Lower leg skin (tissue), 4 donors: ENCODE measurements around the gene STARD13. TPM values are rescaled to one million over a fixed set of nuclear protein-coding genes. Genes with fewer than 3 reads are reported as not detected.

Experiments
- DNase-seq, 2 donors: peaks; one replicate each; pipeline ENCODE4 v3.0.0-alpha.2; 2019; ENCODE audit warnings: low spot score in 2 of 2
- H3K4me3 ChIP-seq: fragments of 200-600 bp; sonication (generic); 2 replicates; pipeline ENCODE4 v1.5.1; 2017; ENCODE audit warnings: mild to moderate bottlenecking, low read depth; ENCODE audit not compliant: poor library complexity, severe bottlenecking
- POLR2A ChIP-seq, 2 donors: fragments of 450-650 bp; IDR thresholded peaks; one replicate each; pipeline ENCODE4 v1.6.1; 2016 to 2017; ENCODE audit warnings: antibody characterized with exemption in 2 of 2, mild to moderate bottlenecking in 1 of 2, moderate library complexity in 1 of 2
- WGBS, 2 donors: methylation state at CpG; one replicate each; pipeline ENCODE4 v1.1.5; 2018; 5-methylcytosine and 5-hydroxymethylcytosine counted together
- intact Hi-C: fragments of 100-400 bp; cut with DNase I; formaldehyde crosslinking; loops from one replicate; pipeline ENCODE4 v1.15.0; 2023; ENCODE audit warnings: low total_unique reads
- total RNA-seq, 4 donors: library from RNA; depleted of rRNA; stranded (reverse); fragments of >200 nt; gene quantifications; one replicate each; pipeline ENCODE4 v1.1.0, GENCODE V29; 2016
- TF ChIP-seq, protein P1 (sequence below), 3 donors: fragments of 450-650 bp; IDR thresholded peaks; one replicate each; pipeline ENCODE4 v1.5.1; 2016; ENCODE audit warnings: antibody characterized with exemption in 3 of 3, mild to moderate bottlenecking in 3 of 3, moderate library complexity in 2 of 3

Gene STARD13
- total RNA-seq, 4 donors from 2014 or later: 15.7 to 22.5 (median 19.6) TPM

GRCh38 chr13:33249894-33250293 is 35.7 kb downstream of the STARD13 start:
- no peak overlapping the region for H3K4me3 ChIP-seq
- TF ChIP-seq POLR2A (IDR thresholded peaks at IDR 0.05): no peak
- TF ChIP-seq, protein P1, sequence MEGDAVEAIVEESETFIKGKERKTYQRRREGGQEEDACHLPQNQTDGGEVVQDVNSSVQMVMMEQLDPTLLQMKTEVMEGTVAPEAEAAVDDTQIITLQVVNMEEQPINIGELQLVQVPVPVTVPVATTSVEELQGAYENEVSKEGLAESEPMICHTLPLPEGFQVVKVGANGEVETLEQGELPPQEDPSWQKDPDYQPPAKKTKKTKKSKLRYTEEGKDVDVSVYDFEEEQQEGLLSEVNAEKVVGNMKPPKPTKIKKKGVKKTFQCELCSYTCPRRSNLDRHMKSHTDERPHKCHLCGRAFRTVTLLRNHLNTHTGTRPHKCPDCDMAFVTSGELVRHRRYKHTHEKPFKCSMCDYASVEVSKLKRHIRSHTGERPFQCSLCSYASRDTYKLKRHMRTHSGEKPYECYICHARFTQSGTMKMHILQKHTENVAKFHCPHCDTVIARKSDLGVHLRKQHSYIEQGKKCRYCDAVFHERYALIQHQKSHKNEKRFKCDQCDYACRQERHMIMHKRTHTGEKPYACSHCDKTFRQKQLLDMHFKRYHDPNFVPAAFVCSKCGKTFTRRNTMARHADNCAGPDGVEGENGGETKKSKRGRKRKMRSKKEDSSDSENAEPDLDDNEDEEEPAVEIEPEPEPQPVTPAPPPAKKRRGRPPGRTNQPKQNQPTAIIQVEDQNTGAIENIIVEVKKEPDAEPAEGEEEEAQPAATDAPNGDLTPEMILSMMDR (IDR thresholded peaks at IDR 0.05): no peak
- 84 to 89% methylated on average over 3 of the region's 3 CpGs for WGBS, 2 donors
- intact Hi-C loops: no loop called here
- DNase-seq: no peak

- intact Hi-C loops: no loop called here
- WGBS, 2 donors: 92 to 95% methylated on average over 6 of the region's 6 CpGs
Observed at GRCh38 chr13:33249066-33249465, 36.5 kb downstream of the STARD13 start.

GRCh38 chr13:33245505-33246158 is 39.9 kb downstream of the STARD13 start:
- intact Hi-C loops: no loop called here
- TF ChIP-seq, protein P1 (IDR thresholded peaks at IDR 0.05): no peak
- TF ChIP-seq POLR2A (IDR thresholded peaks at IDR 0.05): no peak
- DNase-seq: no peak
- H3K4me3 ChIP-seq: no peak overlapping the region
- 75 to 80% methylated on average over 1 of the region's 1 CpG for WGBS, 2 donors

More at GRCh38 chr13:33249066-33249465, 36.5 kb downstream of the STARD13 start:
- no peak for TF ChIP-seq POLR2A (IDR thresholded peaks at IDR 0.05)
- TF ChIP-seq, protein P1 (IDR thresholded peaks at IDR 0.05): no peak
- DNase-seq: no peak
- H3K4me3 ChIP-seq: no peak overlapping the region

DNA sequence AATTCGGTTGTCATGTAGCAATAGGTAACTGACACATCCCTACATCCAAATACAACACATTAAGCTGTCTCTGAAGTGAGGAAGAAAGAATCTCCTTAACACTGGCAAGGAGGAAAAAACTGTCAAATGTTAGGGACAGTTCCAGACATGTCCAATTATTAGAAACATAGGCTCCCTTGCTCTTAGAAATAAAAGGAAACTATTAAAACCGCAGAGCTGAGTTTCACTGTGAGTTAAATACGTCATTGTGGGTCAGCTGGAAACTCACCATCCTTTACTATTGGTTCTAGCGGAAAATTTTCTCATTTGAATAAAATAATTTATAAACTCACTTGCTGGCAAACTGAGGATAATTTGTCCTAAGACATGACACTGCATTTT is 40.7 kb downstream of the STARD13 start:
- H3K4me3 ChIP-seq: no peak overlapping the region
- 78 to 90% methylated on average over 4 of the region's 4 CpGs for WGBS, 2 donors
- TF ChIP-seq, protein P1 (IDR thresholded peaks at IDR 0.05): no peak
- TF ChIP-seq POLR2A (IDR thresholded peaks at IDR 0.05): no peak

DNA sequence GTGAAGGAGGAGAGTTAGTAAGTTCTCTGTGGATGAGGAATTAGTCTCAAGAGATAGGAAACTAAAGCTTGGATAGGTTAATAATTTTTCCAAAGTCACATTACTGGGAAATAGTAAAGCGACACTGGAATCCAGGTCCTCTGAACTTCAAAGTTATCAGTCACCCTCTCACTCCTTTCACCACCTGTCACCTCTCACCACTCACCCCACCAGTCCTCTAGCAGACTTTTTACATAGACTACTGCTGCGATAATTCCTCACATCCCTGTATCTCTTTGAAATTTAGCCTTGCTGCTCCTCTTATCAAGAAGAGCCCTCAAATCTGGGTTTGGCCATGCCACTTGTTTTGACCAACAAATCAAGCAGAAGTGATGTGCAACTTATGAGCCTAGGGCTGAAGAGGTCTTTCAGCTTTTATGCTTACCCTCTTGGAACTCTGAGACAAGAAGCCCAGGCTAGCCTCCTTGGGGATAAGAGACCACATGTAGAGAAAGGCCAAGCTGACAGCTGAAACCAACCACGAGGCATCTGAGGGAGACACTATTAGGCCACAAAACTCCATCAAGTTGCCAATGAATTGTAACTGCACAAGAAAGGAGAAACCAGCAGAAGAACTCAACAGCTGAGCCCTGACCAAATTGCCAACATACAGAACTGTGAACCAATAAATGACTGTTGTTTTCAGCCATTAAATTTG is 41.2 kb downstream of the STARD13 start:
- WGBS, 2 donors: 93 to 94% methylated on average over 3 of the region's 3 CpGs
- DNase-seq: no peak
- intact Hi-C loops: no loop called here

More for the DNA sequence above, 40.7 kb downstream of the STARD13 start:
- intact Hi-C loops: no loop called here
- DNase-seq: no peak

More for the DNA sequence above, 41.2 kb downstream of the STARD13 start:
- no peak overlapping the region for H3K4me3 ChIP-seq
- TF ChIP-seq POLR2A (IDR thresholded peaks at IDR 0.05): no peak
- TF ChIP-seq, protein P1 (IDR thresholded peaks at IDR 0.05): no peak
